Fibroblast of lung (primary cell): Measurements from ENCODE around the gene TUBGCP3. TPM values are rescaled to one million over a fixed set of nuclear protein-coding genes. Genes with fewer than 3 reads are reported as not detected.
"Not testable (repeated sequence)": the region's sequence is repeated elsewhere in the genome, so short reads cannot be mapped to it uniquely, and the experiment has no call there.

Experiments used
- DNase-seq, 2 donors: peaks; one replicate each; pipeline versions ENCODE4 v3.0.0 to v3.0.0-alpha.2; 2010; ENCODE audit warnings: low read depth in 2 of 2
- H2AFZ ChIP-seq: 2 replicates; pipeline ENCODE4 v1.5.1; 2012; ENCODE audit warnings: low read length, control low read depth, inconsistent platforms
- H3K27ac ChIP-seq: 2 replicates; pipeline ENCODE4 v1.5.1; 2011; ENCODE audit warnings: low read length, control low read depth; ENCODE audit not compliant: insufficient read depth
- H3K27me3 ChIP-seq: 2 replicates; pipeline ENCODE4 v1.5.1; 2011; ENCODE audit warnings: mild to moderate bottlenecking, low read length; ENCODE audit not compliant: control insufficient read depth, insufficient read depth
- H3K36me3 ChIP-seq: 2 replicates; pipeline ENCODE4 v1.5.1; 2011; ENCODE audit warnings: low read length; ENCODE audit not compliant: control insufficient read depth, insufficient read depth
- H3K4me1 ChIP-seq: 2 replicates; pipeline ENCODE4 v1.5.1; 2011; ENCODE audit warnings: low read length; ENCODE audit not compliant: control insufficient read depth, insufficient read depth; ENCODE audit errors: extremely low read depth
- H3K4me2 ChIP-seq: 2 replicates; pipeline ENCODE4 v1.5.1; 2011; ENCODE audit warnings: low read length, control low read depth; ENCODE audit not compliant: insufficient read depth; ENCODE audit errors: extremely low read depth
- H3K4me3 ChIP-seq, 4 experiments: fragments of 200-600 bp in 1 of 4; sonication (generic) in 1 of 4; replicated peaks in 1 of 4; 2 replicates each; pipeline ENCODE4 v1.5.1; 2011 to 2016; ENCODE audit warnings: low read length in 4 of 4, low read depth in 3 of 4, mild to moderate bottlenecking in 3 of 4, control low read depth in 2 of 4, inconsistent platforms in 1 of 4, mixed read lengths in 1 of 4; ENCODE audit not compliant: insufficient read depth in 1 of 4; ENCODE audit errors: control extremely low read depth in 1 of 4
- H3K79me2 ChIP-seq: 2 replicates; pipeline ENCODE4 v1.5.1; 2012; ENCODE audit warnings: mild to moderate bottlenecking, low read length, inconsistent platforms; ENCODE audit not compliant: control insufficient read depth, insufficient read depth
- H3K9ac ChIP-seq: 2 replicates; pipeline ENCODE4 v1.5.1; 2011; ENCODE audit warnings: mild to moderate bottlenecking, low read length, control low read depth; ENCODE audit not compliant: insufficient read depth
- H3K9me3 ChIP-seq: 2 replicates; pipeline ENCODE4 v1.5.1; 2012; ENCODE audit warnings: low read depth, low read length; ENCODE audit not compliant: control insufficient read depth, insufficient read depth
- H4K20me1 ChIP-seq: 2 replicates; pipeline ENCODE4 v1.5.1; 2011; ENCODE audit warnings: low read length; ENCODE audit not compliant: control insufficient read depth, insufficient read depth; ENCODE audit errors: extremely low read depth
- EZH2 ChIP-seq: IDR thresholded peaks from 2 replicates; pipeline ENCODE4 v1.5.1; 2012; ENCODE audit warnings: low read length, control low read depth, mild to moderate bottlenecking; ENCODE audit errors: missing control alignments
- polyA plus RNA-seq, 2 donors: library from polyadenylated mRNA; depleted of rRNA in 1 of 2; stranded (reverse) in 1 of 2; unstranded in 1 of 2; fragments of >200 nt; gene quantifications; 2 replicates each; pipeline ENCODE4 v1.2.1, GENCODE V29; 2011 to 2012; ENCODE audit warnings: missing spikeins in 1 of 2
- total RNA-seq: library from RNA; depleted of rRNA; stranded (reverse); fragments of >200 nt; gene quantifications from 2 replicates; pipeline ENCODE4 v1.2.1, GENCODE V29; 2014
- TF ChIP-seq, protein P1 (sequence below), 2 donors: IDR thresholded peaks in 1 of 2; conservative IDR thresholded peaks in 1 of 2; 1 replicate in 1 of 2; 2 replicates in 1 of 2; pipeline ENCODE4 v1.5.1; 2011 to 2012; ENCODE audit warnings: low read length in 2 of 2, control low read depth in 1 of 2, inconsistent platforms in 1 of 2, low read depth in 1 of 2, mild to moderate bottlenecking in 1 of 2

The TUBGCP3 gene
- total and polyA plus RNA-seq, 2 donors (not counting 1 experiment from before 2014, with no cell fraction given): 14.5 to 17.2 TPM

- H4K20me1 ChIP-seq: no peaks in the 10 kb centered on the region
- H3K79me2 ChIP-seq: peaks cover 21% of the 10 kb centered on the region
- TF ChIP-seq, protein P1, sequence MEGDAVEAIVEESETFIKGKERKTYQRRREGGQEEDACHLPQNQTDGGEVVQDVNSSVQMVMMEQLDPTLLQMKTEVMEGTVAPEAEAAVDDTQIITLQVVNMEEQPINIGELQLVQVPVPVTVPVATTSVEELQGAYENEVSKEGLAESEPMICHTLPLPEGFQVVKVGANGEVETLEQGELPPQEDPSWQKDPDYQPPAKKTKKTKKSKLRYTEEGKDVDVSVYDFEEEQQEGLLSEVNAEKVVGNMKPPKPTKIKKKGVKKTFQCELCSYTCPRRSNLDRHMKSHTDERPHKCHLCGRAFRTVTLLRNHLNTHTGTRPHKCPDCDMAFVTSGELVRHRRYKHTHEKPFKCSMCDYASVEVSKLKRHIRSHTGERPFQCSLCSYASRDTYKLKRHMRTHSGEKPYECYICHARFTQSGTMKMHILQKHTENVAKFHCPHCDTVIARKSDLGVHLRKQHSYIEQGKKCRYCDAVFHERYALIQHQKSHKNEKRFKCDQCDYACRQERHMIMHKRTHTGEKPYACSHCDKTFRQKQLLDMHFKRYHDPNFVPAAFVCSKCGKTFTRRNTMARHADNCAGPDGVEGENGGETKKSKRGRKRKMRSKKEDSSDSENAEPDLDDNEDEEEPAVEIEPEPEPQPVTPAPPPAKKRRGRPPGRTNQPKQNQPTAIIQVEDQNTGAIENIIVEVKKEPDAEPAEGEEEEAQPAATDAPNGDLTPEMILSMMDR (conservative IDR thresholded peaks at IDR 0.05 in 1 of 2, IDR thresholded peaks at IDR 0.05 in 1 of 2; ENCODE audit: low read depth in 1 of 2, low read length in 2 of 2): no peak
- no peak for TF ChIP-seq EZH2
- no peak overlapping the region for H3K27ac ChIP-seq
- H3K9me3 ChIP-seq: no peaks in the 10 kb centered on the region
- no peak overlapping the region for H3K4me2 ChIP-seq
- no peak for DNase-seq
- no peak overlapping the region for H3K4me3 ChIP-seq
- no peak overlapping the region for H3K9ac ChIP-seq
- H3K36me3 ChIP-seq: peaks cover 15% of the 10 kb centered on the region
- no peaks in the 10 kb centered on the region for H3K4me1 ChIP-seq
- no peaks in the 10 kb centered on the region for H3K27me3 ChIP-seq
- no peak overlapping the region for H2AFZ ChIP-seq
Observed at GRCh38 chr13:112558696-112559418, 29.1 kb downstream of the TUBGCP3 start.

GRCh38 chr13:112556600-112556999 is 31.4 kb downstream of the TUBGCP3 start:
- no peak for TF ChIP-seq EZH2
- TF ChIP-seq, protein P1 (conservative IDR thresholded peaks at IDR 0.05 in 1 of 2, IDR thresholded peaks at IDR 0.05 in 1 of 2; ENCODE audit: low read depth in 1 of 2, low read length in 2 of 2): no peak
- Histone ChIP-seq H3K9me3 (no peaks in the 10 kb centered on the region), H4K20me1 (no peaks in the 10 kb centered on the region), H3K4me2 (no peak overlapping the region), H3K27me3 (no peaks in the 10 kb centered on the region), H3K9ac (no peak overlapping the region), H2AFZ (no peak overlapping the region), H3K4me1 (no peaks in the 10 kb centered on the region), H3K27ac (no peak overlapping the region), H3K79me2 (peaks cover 9% of the 10 kb centered on the region), H3K4me3 (no peak overlapping the region), H3K36me3 (peaks cover 25% of the 10 kb centered on the region)
- no peak for DNase-seq

DNA sequence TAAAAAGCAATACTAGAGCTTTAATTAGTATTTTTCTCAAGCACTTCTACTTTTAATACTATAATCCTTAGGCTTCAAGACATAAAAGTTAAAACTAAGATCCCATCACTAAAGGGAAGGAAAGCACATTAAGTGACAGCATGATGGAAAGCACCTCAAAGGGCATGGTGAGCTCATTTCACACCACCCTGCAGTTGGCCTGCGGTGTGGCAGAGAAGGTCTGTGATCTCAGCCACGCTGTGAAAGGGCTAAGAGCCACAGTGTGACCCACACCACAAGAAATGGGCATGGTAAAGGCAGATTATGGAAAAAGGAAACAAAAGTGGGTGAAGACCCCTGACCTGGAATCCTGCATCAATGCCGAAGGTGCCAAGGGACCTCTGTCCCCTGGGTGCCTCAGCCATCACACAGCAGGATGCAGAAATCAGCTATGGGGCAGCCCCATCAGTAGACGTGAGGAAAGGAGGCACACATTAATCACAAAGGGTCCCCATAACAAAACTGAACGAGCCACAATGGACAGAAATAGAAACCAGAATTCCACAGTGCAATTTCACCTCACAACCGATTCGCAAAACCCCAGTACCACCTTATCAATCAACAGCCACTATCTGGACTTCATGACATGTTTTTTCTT is 33.6 kb downstream of the TUBGCP3 start:
- H3K9ac ChIP-seq: no peak overlapping the region
- H3K4me2 ChIP-seq: no peak overlapping the region
- H3K36me3 ChIP-seq: peaks cover 22% of the 10 kb centered on the region

GRCh38 chr13:112548975-112549374 is 39.0 kb downstream of the TUBGCP3 start:
- H3K27ac ChIP-seq, H2AFZ ChIP-seq: not testable (repeated sequence)

More for the DNA sequence above, 33.6 kb downstream of the TUBGCP3 start:
- Histone ChIP-seq H3K4me1 (no peaks in the 10 kb centered on the region), H3K4me3 (no peak overlapping the region), H3K9me3 (no peaks in the 10 kb centered on the region), H3K27me3 (no peaks in the 10 kb centered on the region), H3K79me2 (no peaks in the 10 kb centered on the region), H4K20me1 (no peaks in the 10 kb centered on the region), H3K27ac (no peak overlapping the region), H2AFZ (no peak overlapping the region)
- no peak for TF ChIP-seq EZH2
- TF ChIP-seq, protein P1 (conservative IDR thresholded peaks at IDR 0.05 in 1 of 2, IDR thresholded peaks at IDR 0.05 in 1 of 2; ENCODE audit: low read depth in 1 of 2, low read length in 2 of 2): no peak
- DNase-seq: no peak

More at GRCh38 chr13:112548975-112549374, 39.0 kb downstream of the TUBGCP3 start:
- H3K27me3 ChIP-seq, H3K9ac ChIP-seq, DNase-seq, H3K79me2 ChIP-seq, H4K20me1 ChIP-seq, H3K4me1 ChIP-seq, H3K9me3 ChIP-seq, H3K4me2 ChIP-seq, H3K4me3 ChIP-seq: not testable (repeated sequence)
- H3K36me3 ChIP-seq: peaks cover 15% of the 10 kb centered on the region
